Adipocyte (in vitro differentiated cells): ENCODE measurements around the gene MMP25.

Source experiments
- DNase-seq: peaks from one replicate; pipeline ENCODE4 v3.0.0-alpha.2; 2015; ENCODE audit warnings: low read depth
- H3K27me3 ChIP-seq: replicated peaks from 2 replicates; pipeline ENCODE4 v1.7.0; 2013; ENCODE audit warnings: mild to moderate bottlenecking, low read length, moderate library complexity; ENCODE audit not compliant: control insufficient read depth, insufficient read depth
- H3K36me3 ChIP-seq: 2 replicates; pipeline ENCODE4 v1.7.0; 2013; ENCODE audit warnings: low read length, mild to moderate bottlenecking, moderate library complexity; ENCODE audit not compliant: control insufficient read depth, insufficient read depth, severe bottlenecking
- H3K4me1 ChIP-seq: 2 replicates; pipeline ENCODE4 v1.7.0; 2013; ENCODE audit warnings: mild to moderate bottlenecking, low read length, moderate library complexity; ENCODE audit not compliant: control insufficient read depth, insufficient read depth
- H3K4me3 ChIP-seq: 2 replicates; pipeline ENCODE4 v1.7.0; 2013; ENCODE audit warnings: mild to moderate bottlenecking, low read length, moderate library complexity
- H3K9ac ChIP-seq: 2 replicates; pipeline ENCODE4 v1.7.0; 2013; ENCODE audit warnings: mild to moderate bottlenecking, low read length, moderate library complexity
- H3K9me3 ChIP-seq: 2 replicates; pipeline ENCODE4 v1.7.0; 2013; ENCODE audit warnings: mild to moderate bottlenecking, low read length, moderate library complexity; ENCODE audit not compliant: control insufficient read depth

MMP25 gene

DNA sequence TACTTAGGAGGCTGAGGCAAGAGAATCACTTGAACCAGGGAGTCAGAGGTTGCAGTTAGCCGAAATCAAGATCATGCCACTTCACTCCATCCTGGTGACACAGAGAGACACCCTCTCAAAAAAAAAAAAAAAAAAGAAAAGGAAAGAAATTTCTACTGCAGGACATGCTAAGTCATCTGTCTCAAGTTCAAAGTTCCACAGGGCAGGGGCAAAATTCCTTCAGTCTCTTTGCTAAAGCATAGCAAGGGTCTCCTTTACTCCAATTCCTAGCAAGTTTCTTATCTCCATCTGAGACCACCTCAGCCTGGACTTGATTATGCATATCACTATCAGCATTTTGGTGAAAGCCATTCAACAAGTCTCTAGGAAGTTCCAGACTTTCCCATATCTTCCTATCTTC is 38.1 kb downstream of the MMP25 start:
- no peak for DNase-seq
- H3K4me3 ChIP-seq, result no peak overlapping the region
- H3K9ac ChIP-seq, result no peak overlapping the region
- no peaks in the 10 kb centered on the region for H3K9me3 ChIP-seq
- H3K27me3 ChIP-seq, result peaks cover 26% of the 10 kb centered on the region
- H3K36me3 ChIP-seq, result no peaks in the 10 kb centered on the region
- no peaks in the 10 kb centered on the region for H3K4me1 ChIP-seq

DNA sequence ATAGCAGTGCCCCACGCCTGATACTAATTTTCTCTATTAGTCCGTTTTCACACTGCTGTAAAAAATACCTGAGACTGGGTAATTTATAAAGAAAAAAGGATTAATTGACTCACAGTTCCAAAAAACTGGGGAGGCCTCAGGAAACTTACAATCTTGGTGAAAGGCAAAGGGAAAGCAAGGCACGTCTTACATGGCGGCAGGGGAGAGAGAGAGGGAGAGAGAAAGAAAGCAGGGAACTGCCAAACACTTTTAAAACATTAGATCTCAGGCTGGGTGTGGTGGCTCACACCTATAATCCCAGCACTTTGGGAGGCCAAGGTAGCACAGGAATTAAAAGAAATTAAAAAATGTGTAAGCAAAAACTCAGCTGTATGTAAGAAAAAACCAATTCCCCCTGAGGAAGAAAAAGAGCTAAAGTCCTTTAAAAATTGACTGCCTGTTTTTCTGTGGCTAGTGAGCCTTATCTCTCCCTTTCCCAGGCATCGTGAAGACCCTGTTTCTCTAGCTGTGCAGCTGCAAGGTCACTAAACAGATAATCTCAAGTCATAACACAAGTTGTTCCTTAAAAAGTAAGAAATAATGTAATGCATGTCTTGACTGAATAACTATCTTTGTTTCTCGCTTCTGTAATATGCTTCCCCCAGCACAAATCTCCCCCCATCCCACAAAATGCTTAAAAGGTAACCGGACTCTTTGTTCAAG is 38.8 kb downstream of the MMP25 start:
- no peak overlapping the region for H3K4me3 ChIP-seq
- DNase-seq, result no peak
- no peaks in the 10 kb centered on the region for H3K9me3 ChIP-seq
- peaks cover 26% of the 10 kb centered on the region for H3K27me3 ChIP-seq
- H3K4me1 ChIP-seq, result no peaks in the 10 kb centered on the region
- no peaks in the 10 kb centered on the region for H3K36me3 ChIP-seq
- no peak overlapping the region for H3K9ac ChIP-seq

DNA sequence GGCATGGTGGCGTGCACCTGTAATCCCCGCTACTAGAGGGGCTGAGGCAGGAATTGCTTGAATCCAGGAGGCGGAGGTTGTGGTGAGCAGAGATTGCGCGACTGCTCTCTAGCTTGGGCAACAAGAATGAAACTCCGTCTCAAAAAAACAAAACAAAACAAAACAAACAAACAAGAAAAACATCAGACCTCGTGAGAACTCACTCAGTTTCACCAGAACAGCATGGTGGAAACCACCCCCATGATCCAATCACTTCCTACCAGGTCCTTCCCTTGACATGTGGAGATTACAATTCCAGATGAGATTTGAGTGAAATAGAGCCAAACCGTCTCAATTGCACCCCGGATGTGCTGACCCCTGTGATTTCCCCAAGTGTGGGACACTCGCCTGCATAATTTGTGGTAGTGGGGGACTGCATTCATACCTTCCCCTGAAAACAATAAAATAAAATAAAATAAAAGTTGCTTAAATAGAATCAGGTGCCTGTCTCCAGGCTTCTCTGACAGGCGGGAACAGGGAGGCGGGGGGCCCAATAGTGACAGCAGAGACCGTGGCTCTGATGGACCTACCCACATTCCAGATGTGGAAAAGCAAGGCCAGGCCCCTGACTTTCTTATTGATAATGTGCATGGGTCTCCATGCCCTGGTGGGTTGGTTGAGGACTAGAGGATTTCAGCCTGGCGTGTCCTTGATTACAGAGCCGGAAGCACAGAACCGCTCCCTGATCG is 39.7 kb downstream of the MMP25 start:
- H3K4me1 ChIP-seq, result no peaks in the 10 kb centered on the region
- no peaks in the 10 kb centered on the region for H3K36me3 ChIP-seq
- H3K9me3 ChIP-seq, result no peaks in the 10 kb centered on the region
- no peak for DNase-seq
- peaks cover 21% of the 10 kb centered on the region for H3K27me3 ChIP-seq
- H3K4me3 ChIP-seq, result no peak overlapping the region
- H3K9ac ChIP-seq, result no peak overlapping the region

DNA sequence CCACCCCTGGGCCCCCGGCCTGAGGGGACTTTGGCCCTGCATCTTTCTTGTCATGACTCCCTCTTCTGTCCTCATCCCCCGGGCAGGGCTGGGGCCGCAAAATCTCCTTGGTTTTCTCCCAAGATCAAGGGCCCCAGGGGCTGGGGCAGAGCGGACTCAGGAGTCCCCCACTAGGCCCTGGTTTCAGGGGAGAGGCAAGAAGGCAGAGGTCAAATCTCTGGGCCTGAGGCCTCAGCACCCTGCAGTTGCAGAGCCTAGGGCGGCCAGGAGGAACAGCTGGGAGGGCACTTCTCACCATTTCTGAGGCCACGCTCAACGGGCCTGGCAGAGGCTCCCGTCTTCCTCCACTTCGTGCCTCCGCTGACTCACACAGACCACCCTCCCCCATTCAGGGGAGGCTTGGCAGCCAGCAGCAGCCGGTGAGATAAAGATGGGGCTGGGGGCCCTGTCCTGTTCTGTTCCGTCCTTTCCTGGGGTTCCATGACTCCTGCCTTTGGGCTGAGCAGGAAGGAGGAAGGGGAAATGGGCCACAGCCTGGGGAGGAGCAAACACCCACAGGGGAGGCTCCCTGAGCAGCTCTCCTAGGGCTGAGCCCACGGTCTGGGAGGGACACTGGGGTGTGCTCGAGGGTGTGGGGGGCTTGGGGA is 40.4 kb downstream of the MMP25 start:
- Histone ChIP-seq H3K9me3 (no peaks in the 10 kb centered on the region), H3K4me1 (no peaks in the 10 kb centered on the region), H3K27me3 (peaks cover 24% of the 10 kb centered on the region), H3K36me3 (no peaks in the 10 kb centered on the region), H3K9ac (no peak overlapping the region), H3K4me3 (no peak overlapping the region)
- DNase-seq, result no peak

DNA sequence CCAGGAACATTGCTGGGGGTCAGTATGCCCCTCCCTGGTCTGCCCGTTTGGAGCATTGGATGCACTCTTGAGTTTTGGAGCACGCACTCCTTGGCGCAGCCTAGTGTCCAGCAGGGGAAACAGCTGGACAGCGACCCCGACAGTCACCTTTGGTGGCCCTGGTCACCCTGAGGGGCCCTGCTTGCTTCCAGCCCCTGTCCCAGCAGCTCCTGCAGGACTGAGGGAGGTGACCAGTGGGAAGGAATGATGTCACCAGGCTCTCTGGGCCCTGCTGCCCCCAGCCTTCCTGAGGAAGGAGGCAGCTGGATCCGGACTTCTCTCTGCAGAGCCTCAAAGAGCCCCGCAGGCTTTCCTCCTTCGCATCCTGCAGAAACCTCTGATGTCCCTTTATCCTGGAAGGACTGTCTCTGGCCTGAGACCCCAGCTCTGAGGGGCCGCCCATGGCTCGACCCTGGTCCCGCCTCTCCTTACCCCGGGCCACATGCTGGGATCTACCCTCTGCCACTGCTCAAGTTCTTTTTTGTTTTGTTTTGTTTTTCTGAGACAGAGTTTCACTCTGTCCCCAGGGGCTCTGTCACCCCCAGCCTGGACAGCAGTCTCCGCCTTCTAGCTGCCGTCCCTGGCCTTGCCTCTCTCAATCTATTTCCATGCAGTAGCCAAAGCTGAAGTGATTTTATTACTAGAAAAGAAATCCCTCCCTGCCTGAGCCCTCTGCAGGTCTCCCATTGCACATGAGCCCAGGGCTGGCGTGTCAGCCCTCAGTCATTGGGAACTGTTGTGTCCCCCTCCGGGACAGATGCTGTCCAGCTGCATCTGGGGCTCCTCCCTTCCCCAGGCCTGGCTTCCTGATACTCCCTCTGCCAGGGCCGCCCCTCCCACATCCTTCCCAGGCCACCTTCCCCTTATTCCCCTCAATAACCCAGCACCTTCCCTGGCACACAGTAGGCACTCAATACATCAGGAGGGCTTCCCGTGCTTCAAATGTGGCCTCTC is 41.2 kb downstream of the MMP25 start:
- no peaks in the 10 kb centered on the region for H3K4me1 ChIP-seq
- H3K4me3 ChIP-seq, result no peak overlapping the region
- DNase-seq, result no peak
- no peaks in the 10 kb centered on the region for H3K9me3 ChIP-seq
- H3K36me3 ChIP-seq, result no peaks in the 10 kb centered on the region
- H3K9ac ChIP-seq, result no peak overlapping the region
- peaks cover 33% of the 10 kb centered on the region for H3K27me3 ChIP-seq

DNA sequence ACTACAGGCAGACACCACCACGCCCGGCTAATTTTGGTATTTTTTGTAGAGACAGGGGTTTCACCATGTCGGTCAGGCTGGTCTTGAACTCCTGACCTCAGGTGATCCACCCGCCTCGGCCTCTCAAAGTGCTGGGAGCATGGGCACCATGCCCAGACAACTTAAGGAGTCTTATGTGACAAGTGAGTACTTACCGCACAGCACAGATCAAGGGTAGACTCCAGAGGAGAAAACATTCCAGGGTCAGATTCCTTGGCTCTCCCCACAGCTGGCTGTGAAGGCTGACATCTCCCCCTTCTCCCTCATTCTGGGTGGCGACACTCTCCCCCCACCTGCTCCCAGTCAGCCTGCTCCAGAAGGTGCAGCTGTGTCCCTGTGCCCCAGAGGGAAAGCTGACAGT is 42.1 kb downstream of the MMP25 start:
- no peak overlapping the region for H3K4me3 ChIP-seq
- H3K9ac ChIP-seq, result no peak overlapping the region
- DNase-seq, result no peak
- H3K4me1 ChIP-seq, result no peaks in the 10 kb centered on the region
- H3K36me3 ChIP-seq, result no peaks in the 10 kb centered on the region
- no peaks in the 10 kb centered on the region for H3K9me3 ChIP-seq
- H3K27me3 ChIP-seq, result peaks cover 37% of the 10 kb centered on the region

DNA sequence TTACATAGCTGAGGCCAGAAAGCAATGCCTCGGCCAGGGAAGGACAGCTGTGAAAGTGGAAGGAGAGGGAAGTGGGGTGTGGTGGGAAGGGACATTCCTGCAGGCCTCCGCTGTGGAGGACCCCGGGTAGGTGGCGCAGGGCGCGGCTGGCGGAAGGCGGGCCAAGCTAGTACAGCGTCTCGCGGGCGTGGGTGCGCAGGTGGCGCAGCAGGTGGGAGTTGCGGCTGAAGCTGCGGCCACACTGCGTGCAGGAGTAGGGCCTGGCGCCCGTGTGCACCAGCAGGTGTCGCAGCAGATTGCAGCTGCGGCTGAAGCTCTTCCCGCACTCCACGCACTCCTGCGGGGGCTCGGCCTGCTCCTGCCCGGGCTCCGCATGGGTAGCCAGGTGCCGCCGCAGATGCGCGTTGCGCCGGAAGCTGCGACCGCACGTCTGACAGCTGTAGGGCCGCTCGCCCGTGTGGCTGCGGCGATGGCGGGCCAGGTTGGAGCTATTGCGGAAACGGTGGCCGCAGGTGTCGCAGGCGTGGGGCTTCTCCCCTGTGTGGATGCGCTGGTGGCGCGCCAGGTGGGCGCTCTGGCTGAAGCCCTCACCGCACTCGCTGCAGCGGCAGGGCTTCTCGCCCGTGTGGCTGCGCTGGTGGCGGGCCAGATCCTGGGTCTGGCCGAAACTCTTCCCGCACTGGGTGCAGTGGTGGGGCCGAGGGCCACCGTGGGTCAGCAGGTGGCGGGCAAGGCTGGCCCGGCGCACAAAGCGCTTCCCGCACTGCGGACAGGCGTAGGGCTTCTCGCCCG is 42.8 kb downstream of the MMP25 start:
- no peak overlapping the region for H3K9ac ChIP-seq
- no peaks in the 10 kb centered on the region for H3K9me3 ChIP-seq
- no peaks in the 10 kb centered on the region for H3K36me3 ChIP-seq
- no peak for DNase-seq
- H3K4me1 ChIP-seq, result no peaks in the 10 kb centered on the region
- peaks cover 37% of the 10 kb centered on the region for H3K27me3 ChIP-seq
- no peak overlapping the region for H3K4me3 ChIP-seq

DNA sequence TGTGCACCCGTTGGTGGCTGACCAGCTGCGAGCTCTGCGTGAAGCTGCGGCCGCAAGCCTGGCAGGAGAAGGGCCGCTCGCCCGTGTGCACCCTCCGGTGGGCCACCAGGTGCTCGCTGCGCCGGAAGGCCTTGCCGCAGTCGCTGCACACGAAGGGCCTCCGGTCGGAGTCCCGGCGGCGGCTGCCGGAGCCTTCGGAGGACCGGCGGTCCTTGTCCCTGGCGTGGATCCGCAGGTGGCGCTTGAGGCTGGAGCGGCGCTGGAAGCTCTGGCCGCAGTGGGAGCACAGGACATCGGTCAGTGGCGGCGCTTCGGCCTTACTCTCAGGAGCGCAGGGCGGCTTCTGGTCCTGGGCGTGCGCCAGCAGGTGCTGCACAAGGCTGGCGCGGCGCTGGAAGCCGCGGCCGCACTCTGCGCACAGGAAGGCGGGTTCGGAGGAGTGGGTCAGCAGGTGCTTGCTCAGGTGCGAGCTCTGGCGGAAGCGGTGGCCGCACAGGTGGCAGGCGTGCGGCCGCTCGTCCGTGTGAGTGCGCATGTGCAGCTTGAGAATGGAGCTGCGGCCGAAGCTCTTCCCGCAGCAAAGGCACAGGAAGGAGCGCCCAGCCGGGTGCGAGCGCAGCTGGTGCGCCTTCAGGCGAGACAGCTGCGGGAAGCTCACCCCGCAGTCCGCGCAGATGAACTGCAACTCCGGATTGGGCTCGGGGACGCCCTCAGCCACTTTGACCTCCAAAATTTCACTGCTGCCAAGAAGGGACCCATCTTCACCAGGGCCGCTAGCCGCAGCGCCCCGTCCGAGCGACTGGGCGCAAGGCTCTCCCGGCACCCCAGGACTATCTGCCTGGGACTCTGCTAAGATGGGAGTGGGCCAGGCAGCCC is 43.6 kb downstream of the MMP25 start:
- no peaks in the 10 kb centered on the region for H3K4me1 ChIP-seq
- DNase-seq, result no peak

DNA sequence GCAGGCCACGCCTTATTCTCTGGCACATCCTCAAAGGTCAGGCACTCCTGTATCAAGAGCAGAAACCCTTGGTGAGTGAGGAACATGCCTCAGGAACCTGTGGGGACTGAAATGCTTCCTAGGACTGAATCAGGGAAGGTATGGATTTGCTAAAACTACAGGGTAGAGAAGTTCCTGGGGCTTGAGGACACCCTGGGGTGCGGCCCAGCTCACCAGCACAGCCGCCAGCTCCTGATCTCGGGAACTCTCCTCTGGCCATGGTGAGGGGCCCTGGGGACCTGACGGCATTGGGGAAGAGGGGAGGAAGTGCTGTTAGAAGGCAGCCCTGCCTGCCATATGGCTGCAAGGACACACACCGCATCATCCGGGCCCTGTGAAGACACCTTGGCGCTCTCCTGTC is 45.2 kb downstream of the MMP25 start:
- no peaks in the 10 kb centered on the region for H3K4me1 ChIP-seq
- no peak overlapping the region for H3K9ac ChIP-seq
- peaks cover 37% of the 10 kb centered on the region for H3K27me3 ChIP-seq
- no peak for DNase-seq
- no peaks in the 10 kb centered on the region for H3K9me3 ChIP-seq
- no peaks in the 10 kb centered on the region for H3K36me3 ChIP-seq
- H3K4me3 ChIP-seq, result no peak overlapping the region

More for the DNA sequence above, 43.6 kb downstream of the MMP25 start:
- Histone ChIP-seq H3K9ac (no peak overlapping the region), H3K9me3 (no peaks in the 10 kb centered on the region), H3K27me3 (peaks cover 37% of the 10 kb centered on the region), H3K4me3 (no peak overlapping the region), H3K36me3 (no peaks in the 10 kb centered on the region)
